ENCODE results near the gene KLHL17.

DNA sequence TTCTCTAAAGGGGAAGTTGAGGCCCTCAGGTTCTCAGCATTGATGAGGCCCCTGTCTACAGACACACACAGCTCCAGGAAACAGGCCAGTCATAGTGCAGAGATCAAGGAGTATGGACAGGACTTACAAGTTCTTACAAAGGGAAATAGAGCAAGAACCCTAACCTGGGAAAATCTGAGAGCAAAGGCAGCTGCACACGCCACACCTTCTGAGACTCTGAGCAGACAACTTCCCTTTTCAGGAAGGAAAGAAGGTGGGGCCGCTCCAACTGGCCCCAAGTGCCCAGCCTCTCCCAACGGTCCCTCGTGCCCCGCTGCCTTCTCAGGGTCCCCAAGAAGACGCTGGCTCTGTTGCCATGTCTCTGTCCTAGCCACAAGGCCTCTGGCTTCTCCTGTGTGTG lies 4.9 kb upstream of the KLHL17 start:
- no peak for TF ChIP-seq CTCF (IDR thresholded peaks at IDR 0.05)
- no peak for TF ChIP-seq POLR2A (IDR thresholded peaks at IDR 0.05)
